HEK293 (cell line): ENCODE results near the gene KANSL3.

ENCODE experiments used
- CTCF ChIA-PET: fragments of 350-600 bp; formaldehyde crosslinking; extraction: SDS; loops from one replicate; lab custom pipeline; 2021; ENCODE audit warnings: antibody characterized with exemption; lab: Yijun Ruan, JAX
- POLR2A ChIA-PET: fragments of 300-600 bp; formaldehyde crosslinking; extraction: SDS; loops from one replicate; lab custom pipeline; 2020; ENCODE audit warnings: antibody characterized with exemption, inconsistent platforms; lab: Yijun Ruan, JAX
- H3K27ac ChIP-seq: fragments of 200-500 bp; sonication (Bioruptor generic); 2 replicates; pipeline ENCODE4 v1.5.1; 2014; ENCODE audit warnings: low read depth, low read length, control low read depth, inconsistent platforms; ENCODE audit errors: extremely low read depth
- H3K36me3 ChIP-seq, 2 experiments: fragments of 200-500 bp in 1 of 2; sonication (Bioruptor generic) in 1 of 2; 1 replicate in 1 of 2; 2 replicates in 1 of 2; pipeline ENCODE4 v1.5.1; 2014 to 2017; ENCODE audit warnings: inconsistent platforms in 2 of 2, low read length in 2 of 2; ENCODE audit not compliant: control insufficient read depth in 2 of 2, insufficient read depth in 1 of 2
- H3K4me1 ChIP-seq: fragments of 200-500 bp; sonication (Bioruptor generic); 2 replicates; pipeline ENCODE4 v1.5.1; 2014; ENCODE audit warnings: mild to moderate bottlenecking, low read length, inconsistent platforms; ENCODE audit not compliant: control insufficient read depth, insufficient read depth
- H3K4me3 ChIP-seq: 2 replicates; pipeline ENCODE4 v1.5.1; 2011; ENCODE audit warnings: low read depth, mild to moderate bottlenecking, control low read depth, low read length, moderate library complexity
- H3K9me3 ChIP-seq: fragments of 200-500 bp; sonication (Bioruptor generic); 2 replicates; pipeline ENCODE4 v1.5.1; 2014; ENCODE audit warnings: low read depth, low read length, inconsistent platforms; ENCODE audit not compliant: control insufficient read depth, insufficient read depth
- CTCF ChIP-seq: fragments of 450-650 bp; formaldehyde crosslinking; IDR thresholded peaks from 2 replicates; pipeline ENCODE4 v1.5.1; 2016; ENCODE audit warnings: missing biosample characterization, missing genetic modification characterization
- EGR2 ChIP-seq: fragments of 450-650 bp; formaldehyde crosslinking; IDR thresholded peaks from 2 replicates; pipeline ENCODE4 v1.5.1; 2016; ENCODE audit warnings: low read depth, missing biosample characterization, missing genetic modification characterization
- GFI1B ChIP-seq: fragments of 450-650 bp; formaldehyde crosslinking; IDR thresholded peaks from 2 replicates; pipeline ENCODE4 v1.5.1; 2016; ENCODE audit warnings: missing biosample characterization, missing genetic modification characterization
- KLF7 ChIP-seq: fragments of 450-650 bp; formaldehyde crosslinking; IDR thresholded peaks from 2 replicates; pipeline ENCODE4 v1.5.1; 2016; ENCODE audit warnings: missing biosample characterization, missing genetic modification characterization, borderline replicate concordance
- KLF9 ChIP-seq: fragments of 450-650 bp; formaldehyde crosslinking; IDR thresholded peaks from 2 replicates; pipeline ENCODE4 v1.5.1; 2016; ENCODE audit warnings: missing biosample characterization, missing genetic modification characterization, low read depth
- MZF1 ChIP-seq: fragments of 450-650 bp; formaldehyde crosslinking; IDR thresholded peaks from 2 replicates; pipeline ENCODE4 v1.5.1; 2017; ENCODE audit warnings: missing biosample characterization, missing genetic modification characterization, borderline replicate concordance
- SP7 ChIP-seq: fragments of 450-650 bp; formaldehyde crosslinking; IDR thresholded peaks from 2 replicates; pipeline ENCODE4 v1.5.1; 2016; ENCODE audit warnings: missing biosample characterization, missing genetic modification characterization
- TRIM28 ChIP-seq: IDR thresholded peaks from 2 replicates; pipeline ENCODE4 v1.6.1; 2011; ENCODE audit warnings: low read length, control low read depth, borderline replicate concordance
- ZBTB8A ChIP-seq: fragments of 450-650 bp; formaldehyde crosslinking; IDR thresholded peaks from 2 replicates; pipeline ENCODE4 v1.5.1; 2016; ENCODE audit warnings: missing biosample characterization, missing genetic modification characterization
- ZEB2 ChIP-seq: fragments of 450-650 bp; formaldehyde crosslinking; IDR thresholded peaks from 2 replicates; pipeline ENCODE4 v1.5.1; 2016; ENCODE audit warnings: missing biosample characterization, missing genetic modification characterization
- ZNF132 ChIP-seq: fragments of 450-650 bp; formaldehyde crosslinking; IDR thresholded peaks from 2 replicates; pipeline ENCODE4 v1.5.1; 2017; ENCODE audit warnings: missing biosample characterization, missing genetic modification characterization, borderline replicate concordance
- ZNF133 ChIP-seq: fragments of 450-650 bp; formaldehyde crosslinking; IDR thresholded peaks from 2 replicates; pipeline ENCODE4 v1.5.1; 2016; ENCODE audit warnings: missing biosample characterization, missing genetic modification characterization
- ZNF148 ChIP-seq: fragments of 450-650 bp; formaldehyde crosslinking; IDR thresholded peaks from 2 replicates; pipeline ENCODE4 v1.5.0; 2017; ENCODE audit warnings: missing biosample characterization, missing genetic modification characterization, borderline replicate concordance
- ZNF274 ChIP-seq, 2 experiments: fragments of 200-500 bp in 1 of 2; fragments of 450-650 bp in 1 of 2; sonication (Bioruptor generic) in 1 of 2; formaldehyde crosslinking in 1 of 2; IDR thresholded peaks; 2 replicates each; pipeline versions ENCODE4 v1.5.1 to v1.6.1; 2014 to 2016; ENCODE audit warnings: borderline replicate concordance in 1 of 2, inconsistent platforms in 1 of 2, low read length in 1 of 2, missing biosample characterization in 1 of 2, missing genetic modification characterization in 1 of 2
- ZNF341 ChIP-seq: fragments of 450-650 bp; formaldehyde crosslinking; IDR thresholded peaks from 2 replicates; pipeline ENCODE4; 2016; ENCODE audit warnings: low read depth, missing biosample characterization, missing genetic modification characterization
- ZNF473 ChIP-seq: fragments of 450-650 bp; formaldehyde crosslinking; IDR thresholded peaks from 2 replicates; pipeline ENCODE4 v1.5.1; 2017; ENCODE audit warnings: missing biosample characterization, missing genetic modification characterization
- ZNF596 ChIP-seq: fragments of 450-650 bp; IDR thresholded peaks from 2 replicates; pipeline ENCODE4 v1.5.0; 2018; ENCODE audit warnings: missing biosample characterization, mild to moderate bottlenecking, missing genetic modification characterization, moderate library complexity
- ZNF621 ChIP-seq: fragments of 450-650 bp; formaldehyde crosslinking; IDR thresholded peaks from 2 replicates; pipeline ENCODE4 v1.5.1; 2017; ENCODE audit warnings: missing biosample characterization, missing genetic modification characterization
- ZNF626 ChIP-seq: fragments of 450-650 bp; sonication (Bioruptor Pico); formaldehyde crosslinking; IDR thresholded peaks from 2 replicates; pipeline ENCODE4 v1.5.1; 2018; ENCODE audit warnings: missing biosample characterization, missing genetic modification characterization, inconsistent platforms
- ZNF645 ChIP-seq: fragments of 450-650 bp; formaldehyde crosslinking; IDR thresholded peaks from 2 replicates; pipeline ENCODE4; 2016; ENCODE audit warnings: missing biosample characterization, missing genetic modification characterization
- ZNF670 ChIP-seq: fragments of 450-650 bp; formaldehyde crosslinking; IDR thresholded peaks from 2 replicates; pipeline ENCODE4 v1.5.1; 2016; ENCODE audit warnings: missing biosample characterization, missing genetic modification characterization, low read depth
- ZNF704 ChIP-seq: fragments of 450-650 bp; formaldehyde crosslinking; IDR thresholded peaks from 2 replicates; pipeline ENCODE4 v1.5.1; 2016; ENCODE audit warnings: missing biosample characterization, missing genetic modification characterization
- ZNF777 ChIP-seq: fragments of 450-650 bp; formaldehyde crosslinking; IDR thresholded peaks from 2 replicates; pipeline ENCODE4 v1.5.1; 2017; ENCODE audit warnings: missing biosample characterization, missing genetic modification characterization, borderline replicate concordance
- ZSCAN23 ChIP-seq: fragments of 450-650 bp; formaldehyde crosslinking; IDR thresholded peaks from 2 replicates; pipeline ENCODE4 v1.5.1; 2016; ENCODE audit warnings: missing biosample characterization, missing genetic modification characterization

Gene KANSL3

GRCh38 chr2:96547203-96547641 lies 90.9 kb downstream of the KANSL3 start:
- H3K9me3 ChIP-seq: no peaks in the 10 kb centered on the region
- POLR2A ChIA-PET: interaction anchor here (1.3 kb wide), 1 partner anchor 140 kb away, joined by 5 read pairs; no protein-coding TSS in a partner anchor

GRCh38 chr2:96546797-96547196 lies 91.3 kb downstream of the KANSL3 start:
- no peak for TF ChIP-seq EGR2 (tag by site-specific recombination)
- no peak for TF ChIP-seq ZSCAN23
- no peak for TF ChIP-seq ZNF473 (tag by site-specific recombination)
- ChIA-PET CTCF (interaction anchor here (1.5 kb wide), 1 partner anchor 15 kb away, joined by 3 read pairs; no protein-coding TSS in a partner anchor), POLR2A (interaction anchor here (1.3 kb wide), 1 partner anchor 140 kb away, joined by 5 read pairs; no protein-coding TSS in a partner anchor)
- Histone ChIP-seq H3K9me3 (no peaks in the 10 kb centered on the region), H3K36me3 (peaks cover 0 to 49% of the 10 kb centered on the region in 2 experiments; a peak in 1 of 3 replicates), H3K27ac (no peak overlapping the region), H3K4me3 (no peak overlapping the region), H3K4me1 (no peaks in the 10 kb centered on the region)

More at GRCh38 chr2:96547203-96547641, 90.9 kb downstream of the KANSL3 start:
- H3K36me3 ChIP-seq: peaks cover 0 to 53% of the 10 kb centered on the region in 2 experiments; a peak in 1 of 3 replicates
- CTCF ChIA-PET: interaction anchor here (0.7 to 1.5 kb wide), 2 partner anchors 16 to 168 kb away, joined by 3 to 4 read pairs; no protein-coding TSS in a partner anchor
- no peaks in the 10 kb centered on the region for H3K4me1 ChIP-seq
- H3K4me3 ChIP-seq: no peak overlapping the region
- no peak overlapping the region for H3K27ac ChIP-seq
- TF ChIP-seq CTCF (tag by site-specific recombination) (0 out of 2 replicates have a peak, but pooled peaks have one; percentile 18), ZNF626 (tag by site-specific recombination) (no peak)

- Histone ChIP-seq H3K27ac (no peak overlapping the region), H3K9me3 (no peaks in the 10 kb centered on the region), H3K4me1 (no peaks in the 10 kb centered on the region), H3K36me3 (peaks cover 0 to 44% of the 10 kb centered on the region in 2 experiments; a peak in 1 of 3 replicates), H3K4me3 (no peak overlapping the region)
- ChIA-PET CTCF (interaction anchor here (1.5 kb wide), 1 partner anchor 15 kb away, joined by 3 read pairs; no protein-coding TSS in a partner anchor), POLR2A (interaction anchor here (1.3 kb wide), 1 partner anchor 139 kb away, joined by 5 read pairs; no protein-coding TSS in a partner anchor)
- TF ChIP-seq ZNF645: no peak
- TF ChIP-seq ZNF777: no peak
- no peak for TF ChIP-seq ZNF148 (tag by site-specific recombination)
- no peak for TF ChIP-seq ZNF132 (tag by site-specific recombination)
- no peak for TF ChIP-seq MZF1 (tag by site-specific recombination)
- TF ChIP-seq ZNF133 (tag by site-specific recombination): no peak
- TF ChIP-seq ZNF621 (tag by site-specific recombination): no peak
- no peak for TF ChIP-seq KLF9 (tag by site-specific recombination)
- TF ChIP-seq SP7 (tag by site-specific recombination): no peak
- TF ChIP-seq ZNF274 (IDR thresholded peaks at IDR 0.05; ENCODE audit: low read length): no peak
- no peak for TF ChIP-seq ZNF274 (tag by site-specific recombination; IDR thresholded peaks at IDR 0.05; ENCODE audit: borderline replicate concordance)
- no peak for TF ChIP-seq ZNF704
- TF ChIP-seq ZNF670: no peak
- no peak for TF ChIP-seq TRIM28
- no peak for TF ChIP-seq ZEB2 (tag by site-specific recombination)
- TF ChIP-seq ZNF596 (tag by site-specific recombination): no peak
- no peak for TF ChIP-seq GFI1B (tag by site-specific recombination)
- TF ChIP-seq KLF7 (tag by site-specific recombination): no peak
- no peak for TF ChIP-seq ZBTB8A (tag by site-specific recombination)
- no peak for TF ChIP-seq ZNF341
Observed at GRCh38 chr2:96546321-96546720, 91.8 kb downstream of the KANSL3 start.
